ENCODE measurements around the gene RIT2. TPM values are rescaled to one million over a fixed set of nuclear protein-coding genes. Genes with fewer than 3 reads are reported as not detected.
"Not testable (repeated sequence)": the region's sequence is repeated elsewhere in the genome, so short reads cannot be mapped to it uniquely, and the experiment has no call there.

Gene RIT2
- total RNA-seq, 1 experiment from 2014 or later, result not detected

GRCh38 chr18:42765302-42765701 is 350.2 kb downstream of the RIT2 start:
- no peak for DNase-seq (ENCODE audit: low read depth)

- no peak for DNase-seq (ENCODE audit: low read depth)
These were observed 355.2 kb downstream of the RIT2 start for GRCh38 chr18:42760290-42760689.

GRCh38 chr18:42758852-42759251 is 356.6 kb downstream of the RIT2 start:
- no peak for DNase-seq (ENCODE audit: low read depth)

DNA sequence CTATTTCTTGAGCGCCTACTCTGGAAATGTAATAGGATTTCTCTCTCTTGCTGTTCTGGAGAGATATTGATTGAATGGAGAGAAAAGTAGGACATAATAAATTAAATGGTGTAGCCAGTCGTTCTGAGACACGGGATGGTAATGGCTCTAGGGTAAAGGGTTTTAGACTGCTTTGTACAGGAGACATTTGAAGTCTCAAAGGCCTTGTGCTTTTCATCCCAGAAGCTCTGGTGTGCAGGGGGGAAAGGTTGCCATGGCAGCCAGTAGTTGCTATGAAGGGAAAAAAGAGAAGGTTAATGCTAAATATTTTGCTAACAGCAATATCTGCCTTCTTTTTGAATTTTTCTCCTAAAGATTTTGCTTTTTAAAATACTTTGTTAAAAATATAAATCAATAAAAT is 359.3 kb downstream of the RIT2 start:
- DNase-seq (ENCODE audit: low read depth), result no peak

DNA sequence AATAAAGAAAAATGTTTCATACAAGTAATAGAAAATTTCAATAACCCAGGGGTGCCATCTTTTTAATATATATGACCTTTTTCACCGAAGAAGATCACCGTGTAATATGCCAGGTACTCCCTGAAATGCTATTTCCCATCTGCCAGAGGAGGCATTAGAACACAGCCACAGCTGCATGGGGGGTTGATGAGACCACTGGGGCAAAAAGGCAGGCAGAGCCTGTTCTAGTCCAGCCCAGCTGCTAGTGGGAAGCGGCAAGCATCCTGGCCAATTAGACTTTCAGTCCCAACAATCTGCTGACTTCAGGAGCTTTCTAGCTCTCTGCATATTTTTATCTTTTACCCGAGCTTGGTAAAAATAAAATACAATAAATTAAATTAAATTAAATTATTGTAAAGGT is 362.6 kb downstream of the RIT2 start:
- DNase-seq (ENCODE audit: low read depth), result no peak

DNA sequence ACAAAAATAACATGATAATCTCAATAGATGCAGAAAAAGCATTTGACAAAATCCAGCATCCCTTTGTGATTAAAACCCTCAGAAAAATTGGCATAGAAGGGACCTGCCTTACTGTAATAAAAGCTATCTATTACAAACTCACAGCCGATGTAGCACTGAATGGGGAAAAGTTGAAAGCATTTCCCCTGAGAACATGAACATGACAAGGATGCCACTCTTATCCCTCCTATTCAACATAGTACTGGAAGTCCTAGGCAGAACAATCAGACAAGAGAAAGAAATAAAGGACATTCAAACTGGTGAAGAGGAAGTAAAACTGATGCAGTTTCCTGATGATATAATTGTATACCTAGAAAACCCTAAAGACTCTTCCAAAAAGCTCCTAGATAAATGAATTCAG is 368.7 kb downstream of the RIT2 start:
- DNase-seq (ENCODE audit: low read depth), result no peak

DNA sequence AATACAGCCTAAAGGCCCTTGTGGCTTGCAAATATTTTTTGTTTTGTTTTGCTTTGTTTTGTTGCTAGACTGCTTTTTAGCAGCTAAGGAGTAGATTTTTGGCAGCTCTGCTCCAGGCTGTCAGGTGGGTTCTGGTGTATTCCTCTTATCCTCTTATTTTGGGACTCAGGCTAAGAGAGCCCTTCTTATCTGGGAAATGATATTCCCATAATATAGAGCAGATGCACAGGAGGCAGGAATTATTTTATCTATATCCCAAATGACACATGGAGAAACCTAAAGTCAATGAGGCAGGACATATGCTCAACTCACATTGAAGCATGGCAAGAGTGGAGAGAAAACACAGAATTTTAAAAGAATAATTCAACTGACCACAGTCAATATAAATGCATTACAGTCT is 369.6 kb downstream of the RIT2 start:
- no peak for DNase-seq (ENCODE audit: low read depth)

DNA sequence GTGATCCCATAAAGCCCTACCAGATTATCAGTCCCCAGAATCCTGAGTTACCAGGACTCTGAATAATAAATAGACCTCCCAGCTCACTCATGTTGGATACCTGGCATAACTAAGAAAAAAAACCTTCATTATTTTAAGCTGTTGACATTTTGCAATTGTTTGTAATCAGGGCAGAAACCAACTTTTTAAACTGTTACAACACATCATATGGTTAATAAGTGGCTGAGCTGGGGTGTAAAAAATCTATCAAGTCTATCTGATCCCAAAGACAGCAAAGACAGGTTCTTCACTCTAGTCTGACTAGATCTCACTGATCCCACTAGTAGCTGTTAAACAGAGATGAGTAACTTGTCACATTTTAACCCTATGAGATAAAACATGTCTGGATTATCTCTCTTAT is 370.3 kb downstream of the RIT2 start:
- DNase-seq (ENCODE audit: low read depth), result no peak

DNA sequence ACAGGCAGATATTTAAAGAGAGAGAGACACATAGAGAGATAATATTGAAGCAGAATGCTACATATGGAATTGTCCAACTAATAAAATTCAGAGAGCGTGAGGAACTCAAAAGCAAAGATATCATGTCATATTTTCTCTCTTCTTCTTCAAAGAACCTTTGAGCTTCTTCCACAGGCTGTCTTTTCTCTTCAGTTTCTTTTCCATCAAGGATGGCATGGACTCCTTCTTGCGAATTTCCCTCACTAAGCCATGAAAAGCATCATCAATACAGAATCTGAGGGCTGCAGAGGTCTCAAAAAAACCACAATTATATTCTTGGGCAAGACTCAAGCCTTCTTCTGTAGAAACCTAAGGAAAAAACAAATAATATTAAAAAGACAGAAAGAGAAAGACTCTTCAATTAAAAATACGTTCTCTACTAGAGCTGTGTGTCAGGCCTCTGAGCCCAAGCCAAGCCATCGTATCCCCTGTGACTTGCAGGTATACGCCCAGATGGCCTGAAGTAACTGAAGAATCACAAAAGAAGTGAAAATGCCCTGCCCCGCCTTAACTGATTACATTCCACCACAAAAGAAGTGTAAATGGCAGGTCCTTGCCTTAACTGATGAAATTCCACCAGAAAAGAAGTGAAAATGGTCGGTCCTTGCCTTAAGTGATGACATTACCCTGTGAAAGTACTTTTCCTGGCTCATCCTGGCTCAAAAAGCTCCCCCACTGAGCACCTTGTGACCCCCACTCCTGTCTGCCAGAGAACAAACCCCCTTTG is 371.9 kb downstream of the RIT2 start:
- no peak for DNase-seq (ENCODE audit: low read depth)

GRCh38 chr18:42742969-42743368 is 372.5 kb downstream of the RIT2 start:
- no peak for DNase-seq (ENCODE audit: low read depth)

- DNase-seq (ENCODE audit: low read depth), result no peak
These were observed 373.0 kb downstream of the RIT2 start for GRCh38 chr18:42742474-42742873.

GRCh38 chr18:42741805-42742347 is 373.6 kb downstream of the RIT2 start:
- DNase-seq (ENCODE audit: low read depth), result not testable (repeated sequence)

GRCh38 chr18:42741299-42741698 is 374.2 kb downstream of the RIT2 start:
- not testable (repeated sequence) for DNase-seq (ENCODE audit: low read depth)

DNA sequence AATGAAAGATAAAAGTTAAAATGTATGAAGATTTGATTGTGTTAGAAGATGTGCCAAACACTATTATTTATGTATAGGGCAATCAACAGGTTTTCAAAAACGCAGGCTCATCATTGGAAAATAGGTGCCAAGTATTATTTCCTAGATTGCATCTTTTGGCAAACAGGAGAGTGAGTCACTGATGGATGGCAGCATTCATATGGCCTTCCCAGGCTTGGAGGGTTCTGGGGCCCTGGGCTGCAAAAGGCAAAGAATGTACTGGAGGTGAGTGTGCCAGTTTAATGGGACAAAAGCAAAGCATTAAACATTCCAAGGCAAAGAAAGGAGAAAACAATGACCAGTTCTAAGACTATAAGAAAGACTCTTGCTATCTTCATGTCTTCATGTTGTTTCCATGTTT is 379.4 kb downstream of the RIT2 start:
- no peak for DNase-seq (ENCODE audit: low read depth)

GRCh38 chr18:42734520-42734919 is 381.0 kb downstream of the RIT2 start:
- DNase-seq (ENCODE audit: low read depth), result no peak

GRCh38 chr18:42730272-42730671 is 385.2 kb downstream of the RIT2 start:
- no peak for DNase-seq (ENCODE audit: low read depth)

GRCh38 chr18:42719221-42719620 is 396.3 kb downstream of the RIT2 start:
- DNase-seq (ENCODE audit: low read depth), result no peak

GRCh38 chr18:42712065-42712464 is 403.4 kb downstream of the RIT2 start:
- no peak for DNase-seq (ENCODE audit: low read depth)

- DNase-seq (ENCODE audit: low read depth), result no peak
These were observed 408.4 kb downstream of the RIT2 start for GRCh38 chr18:42707080-42707479.

DNA sequence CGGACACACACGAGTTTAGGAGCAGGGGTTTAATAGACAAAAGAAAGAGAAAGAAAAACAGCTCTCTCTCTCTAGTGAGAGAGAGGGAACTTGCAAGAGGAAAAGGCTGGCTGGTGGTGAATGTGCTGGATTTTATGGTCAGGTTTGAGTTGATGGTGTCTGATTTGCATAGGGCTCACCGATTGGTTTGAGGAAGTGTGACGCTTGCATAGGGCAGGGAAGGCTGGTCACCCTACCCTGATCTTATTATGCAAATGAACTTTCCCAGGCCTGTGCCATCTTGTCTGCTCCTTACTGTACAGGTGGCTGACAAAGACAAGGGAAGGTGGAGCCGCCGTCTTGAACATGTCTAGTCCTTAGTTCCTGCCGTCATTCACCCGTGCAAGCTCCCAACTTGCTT is 408.9 kb downstream of the RIT2 start:
- no peak for DNase-seq (ENCODE audit: low read depth)

GRCh38 chr18:42706029-42706608 is 409.4 kb downstream of the RIT2 start:
- DNase-seq (ENCODE audit: low read depth), result no peak

Measured in RPMI7951 (cell line).